H7 (cell line): ENCODE results near the gene CYP3A7. TPM values are rescaled to one million over a fixed set of nuclear protein-coding genes. Genes with fewer than 3 reads are reported as not detected.
"Not testable (repeated sequence)": the region's sequence is repeated elsewhere in the genome, so short reads cannot be mapped to it uniquely, and the experiment has no call there.

ENCODE experiments used
- DNase-seq: peaks from one replicate; pipeline ENCODE4 v3.0.0; 2012
- H3K27me3 ChIP-seq: 2 replicates; pipeline ENCODE4 v1.6.0; 2011; ENCODE audit warnings: mild to moderate bottlenecking, low read length; ENCODE audit not compliant: control insufficient read depth, insufficient read depth
- H3K36me3 ChIP-seq: replicated peaks from 2 replicates; pipeline ENCODE4 v1.5.1; 2011; ENCODE audit warnings: low read length; ENCODE audit not compliant: control insufficient read depth, insufficient read depth
- H3K4me3 ChIP-seq: 2 replicates; pipeline ENCODE4 v1.5.1; 2011; ENCODE audit warnings: low read depth, mild to moderate bottlenecking, control low read depth, low read length, moderate library complexity; ENCODE audit not compliant: insufficient read depth
- total RNA-seq: library from RNA; depleted of rRNA; stranded (reverse); fragments of >200 nt; shearing (Covaris generic); gene quantifications from 2 replicates; pipeline ENCODE4 v1.2.3, GENCODE V29; 2014

CYP3A7 gene
- total RNA-seq, 1 experiment from 2014 or later, result not detected

GRCh38 chr7:99731638-99732374 lies 3.2 kb downstream of the CYP3A7 start:
- DNase-seq, result no peak
- H3K27me3 ChIP-seq, result no peaks in the 10 kb centered on the region
- no peak overlapping the region for H3K4me3 ChIP-seq
- no peaks in the 10 kb centered on the region for H3K36me3 ChIP-seq

- Histone ChIP-seq H3K27me3 (no peaks in the 10 kb centered on the region), H3K4me3 (no peak overlapping the region), H3K36me3 (no peaks in the 10 kb centered on the region)
- DNase-seq, result no peak
Measured at GRCh38 chr7:99730992-99731391, 4.0 kb downstream of the CYP3A7 start.

DNA sequence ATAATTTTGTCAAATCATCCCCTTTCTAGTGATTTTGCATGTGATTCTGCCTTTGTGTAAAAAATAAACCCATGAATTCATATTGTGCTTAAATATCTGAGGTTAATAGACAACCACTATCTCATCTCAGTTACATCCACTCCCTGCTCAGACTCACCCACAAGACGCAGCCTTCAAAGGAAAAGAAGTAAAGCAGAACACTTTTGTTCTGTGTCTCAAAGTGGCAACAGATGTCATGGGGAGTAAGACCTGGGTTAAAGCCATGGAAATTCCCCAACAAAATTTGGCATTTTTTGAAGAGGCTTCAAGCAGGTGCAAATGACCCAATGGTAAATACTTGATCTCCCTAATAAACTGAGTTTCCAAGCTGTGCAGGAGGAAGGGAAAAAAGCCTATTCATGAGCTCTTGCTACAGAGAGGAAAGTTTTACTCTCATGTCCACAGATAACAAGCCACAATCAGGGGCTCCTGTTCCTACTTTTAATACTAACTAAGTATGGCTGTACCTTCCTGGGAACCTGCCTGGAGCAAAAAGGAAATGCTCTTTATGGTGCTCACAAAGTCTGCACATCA lies 4.7 kb downstream of the CYP3A7 start:
- no peaks in the 10 kb centered on the region for H3K36me3 ChIP-seq
- no peak for DNase-seq
- H3K27me3 ChIP-seq, result no peaks in the 10 kb centered on the region
- no peak overlapping the region for H3K4me3 ChIP-seq

- DNase-seq, result no peak
- H3K4me3 ChIP-seq, result no peak overlapping the region
- H3K27me3 ChIP-seq, result no peaks in the 10 kb centered on the region
- no peaks in the 10 kb centered on the region for H3K36me3 ChIP-seq
Measured at GRCh38 chr7:99729486-99730237, 5.3 kb downstream of the CYP3A7 start.

DNA sequence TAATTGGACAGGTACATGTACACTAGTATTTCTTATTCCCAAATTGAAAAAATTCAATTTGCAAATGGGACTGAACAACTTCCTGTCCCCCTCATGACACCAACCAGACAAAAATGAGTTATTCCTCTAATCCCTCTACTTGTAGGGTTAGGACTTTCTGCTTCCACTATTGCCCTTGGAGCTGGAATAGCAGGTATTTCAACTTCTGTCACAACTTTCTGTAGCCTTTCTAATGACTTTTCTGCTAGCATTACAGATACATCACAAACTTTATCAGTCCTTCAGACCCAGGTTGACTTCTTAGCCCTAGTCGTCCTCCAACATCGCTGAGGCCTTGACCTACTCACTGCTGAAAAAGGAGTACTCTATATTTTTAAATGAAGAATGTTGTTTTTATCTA lies 6.4 kb downstream of the CYP3A7 start:
- DNase-seq, result no peak
- Histone ChIP-seq H3K27me3 (no peaks in the 10 kb centered on the region), H3K36me3 (no peaks in the 10 kb centered on the region), H3K4me3 (no peak overlapping the region)

DNA sequence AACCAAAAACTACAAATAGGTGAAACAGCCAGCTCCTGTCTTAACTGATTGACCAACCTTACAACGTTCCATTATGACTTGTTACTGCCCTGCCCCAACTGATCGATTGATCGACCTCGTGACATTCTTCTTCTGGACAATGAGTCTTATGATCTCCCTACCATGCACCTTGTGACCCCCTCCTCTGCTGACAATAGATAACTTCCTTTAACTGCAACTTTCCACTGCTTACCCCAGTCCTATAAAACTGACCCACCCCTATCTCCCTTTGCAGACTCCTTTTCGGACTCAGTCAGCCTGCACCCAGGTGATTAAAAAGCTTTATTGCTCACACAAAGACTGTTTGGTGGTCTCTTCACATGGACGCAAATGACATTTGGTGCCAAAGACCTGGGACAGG lies 11.8 kb downstream of the CYP3A7 start:
- DNase-seq, H3K27me3 ChIP-seq, H3K4me3 ChIP-seq, H3K36me3 ChIP-seq: not testable (repeated sequence)

- no peaks in the 10 kb centered on the region for H3K27me3 ChIP-seq
- H3K4me3 ChIP-seq, result no peak overlapping the region
- no peak for DNase-seq
- H3K36me3 ChIP-seq, result no peaks in the 10 kb centered on the region
Measured at GRCh38 chr7:99720800-99721595, 14.0 kb downstream of the CYP3A7 start.

- no peak overlapping the region for H3K4me3 ChIP-seq
- DNase-seq, result no peak
- H3K36me3 ChIP-seq, result no peaks in the 10 kb centered on the region
- H3K27me3 ChIP-seq, result no peaks in the 10 kb centered on the region
Measured at GRCh38 chr7:99719996-99720769, 14.8 kb downstream of the CYP3A7 start.

DNA sequence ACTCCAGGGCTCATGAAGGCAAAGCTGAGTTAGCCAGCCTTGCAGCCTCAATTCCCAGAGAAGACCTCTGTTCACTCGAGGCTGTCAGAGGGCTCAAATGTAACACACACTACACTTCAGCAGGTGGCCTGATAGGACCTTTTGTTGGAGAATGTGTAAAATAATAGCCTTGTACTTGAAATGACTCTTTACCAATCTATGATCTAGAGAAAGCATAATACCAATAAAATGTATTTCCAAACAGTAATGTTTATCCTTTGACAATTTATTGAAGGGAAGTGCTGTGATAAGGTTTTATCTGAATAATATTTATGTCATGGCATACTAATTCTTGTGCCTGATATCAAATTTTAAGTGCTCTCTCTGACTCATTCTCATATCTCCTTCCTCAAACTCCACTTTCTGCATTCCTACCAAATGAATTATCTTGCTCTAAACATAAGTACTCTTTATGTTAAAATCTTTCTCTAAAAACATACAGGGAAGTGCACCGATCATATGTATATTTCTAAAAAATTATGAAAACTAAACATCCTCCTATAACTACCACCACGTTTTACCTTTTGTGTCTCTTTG lies 20.9 kb downstream of the CYP3A7 start:
- no peak for DNase-seq
- Histone ChIP-seq H3K4me3 (no peak overlapping the region), H3K27me3 (no peaks in the 10 kb centered on the region), H3K36me3 (no peaks in the 10 kb centered on the region)

- Histone ChIP-seq H3K4me3 (no peak overlapping the region), H3K36me3 (no peaks in the 10 kb centered on the region), H3K27me3 (no peaks in the 10 kb centered on the region)
- DNase-seq, result no peak
Measured at GRCh38 chr7:99709838-99710578, 25.0 kb downstream of the CYP3A7 start.

- no peak for DNase-seq
- H3K27me3 ChIP-seq, result no peaks in the 10 kb centered on the region
- no peak overlapping the region for H3K4me3 ChIP-seq
Measured at GRCh38 chr7:99709260-99709659, 25.7 kb downstream of the CYP3A7 start.

DNA sequence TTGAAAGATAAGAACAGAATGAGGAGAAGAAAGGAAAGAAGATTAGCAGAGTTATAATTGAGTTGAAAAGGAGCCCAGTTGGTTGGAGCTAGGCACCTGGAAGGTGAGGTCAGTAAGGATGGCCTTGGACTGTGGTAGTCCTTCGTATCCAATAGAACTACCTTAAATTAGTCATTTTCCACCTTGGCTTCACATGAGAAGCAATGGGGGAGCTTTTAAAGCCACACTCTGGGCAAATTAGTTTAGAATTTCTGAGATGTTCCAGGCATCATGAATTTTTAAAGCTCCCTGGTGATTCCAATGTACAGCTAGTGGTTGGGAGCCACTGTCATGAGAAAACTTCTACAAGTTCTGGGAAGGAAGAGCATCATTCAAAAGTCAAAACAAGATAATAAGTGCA lies 27.9 kb downstream of the CYP3A7 start:
- Histone ChIP-seq H3K27me3 (no peaks in the 10 kb centered on the region), H3K4me3 (no peak overlapping the region), H3K36me3 (no peaks in the 10 kb centered on the region)
- DNase-seq, result no peak

More at GRCh38 chr7:99709260-99709659, 25.7 kb downstream of the CYP3A7 start:
- no peaks in the 10 kb centered on the region for H3K36me3 ChIP-seq

DNA sequence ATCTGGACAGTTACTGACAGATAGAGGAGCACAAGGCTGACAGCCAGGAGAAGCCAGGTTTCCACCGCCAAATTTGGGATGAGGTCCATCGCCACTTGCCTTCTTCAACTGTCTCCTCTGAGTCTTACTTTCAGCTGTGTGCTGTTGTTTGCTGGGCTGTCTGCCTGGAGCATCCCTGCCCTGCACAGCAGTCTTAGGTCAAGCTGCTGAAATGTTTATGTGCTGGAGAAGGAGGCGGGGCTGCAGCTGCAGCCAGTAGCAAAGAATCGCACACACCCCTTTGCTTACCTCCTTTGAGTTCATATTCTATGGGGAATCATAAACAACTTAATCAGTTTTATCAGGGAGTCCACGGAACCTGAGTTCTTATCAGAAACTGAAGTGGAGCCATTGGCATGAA lies 35.0 kb downstream of the CYP3A7 start:
- Histone ChIP-seq H3K4me3 (no peak overlapping the region), H3K36me3 (no peaks in the 10 kb centered on the region), H3K27me3 (no peaks in the 10 kb centered on the region)
- no peak for DNase-seq
